GM20000 (cell line): ENCODE results near the gene MYH11.
"Not testable (repeated sequence)": the region's sequence is repeated elsewhere in the genome, so short reads cannot be mapped to it uniquely, and the experiment has no call there.

Source experiments
- DNase-seq: peaks from one replicate; pipeline ENCODE4 v3.0.0; 2012; ENCODE audit warnings: low spot score
- TF ChIP-seq, protein P1 (sequence below): IDR thresholded peaks from 2 replicates; pipeline ENCODE4 v1.5.1; 2012; ENCODE audit warnings: mild to moderate bottlenecking, control low read depth; ENCODE audit errors: extremely low read depth, missing control alignments

MYH11 gene

DNA sequence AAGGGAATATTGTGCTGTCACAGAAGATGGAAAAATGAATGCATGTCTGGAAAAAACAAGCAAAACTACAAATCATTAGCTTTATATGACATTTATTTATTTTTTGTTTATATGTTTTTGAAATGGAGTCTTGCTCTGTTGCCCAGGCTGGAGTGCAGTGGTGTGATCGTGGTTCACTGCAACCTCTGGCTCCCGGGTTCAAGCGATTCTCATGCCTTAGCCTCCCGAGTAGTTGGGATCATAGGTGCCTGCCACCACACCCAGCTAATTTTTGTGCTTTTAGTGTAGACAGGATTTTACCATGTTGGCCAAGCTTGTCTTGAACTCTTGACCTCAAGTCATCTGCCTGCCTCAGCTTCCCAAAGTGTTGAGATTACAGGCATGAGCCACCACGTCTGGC lies 198.3 kb downstream of the MYH11 start:
- no peak for DNase-seq
- TF ChIP-seq, protein P1, sequence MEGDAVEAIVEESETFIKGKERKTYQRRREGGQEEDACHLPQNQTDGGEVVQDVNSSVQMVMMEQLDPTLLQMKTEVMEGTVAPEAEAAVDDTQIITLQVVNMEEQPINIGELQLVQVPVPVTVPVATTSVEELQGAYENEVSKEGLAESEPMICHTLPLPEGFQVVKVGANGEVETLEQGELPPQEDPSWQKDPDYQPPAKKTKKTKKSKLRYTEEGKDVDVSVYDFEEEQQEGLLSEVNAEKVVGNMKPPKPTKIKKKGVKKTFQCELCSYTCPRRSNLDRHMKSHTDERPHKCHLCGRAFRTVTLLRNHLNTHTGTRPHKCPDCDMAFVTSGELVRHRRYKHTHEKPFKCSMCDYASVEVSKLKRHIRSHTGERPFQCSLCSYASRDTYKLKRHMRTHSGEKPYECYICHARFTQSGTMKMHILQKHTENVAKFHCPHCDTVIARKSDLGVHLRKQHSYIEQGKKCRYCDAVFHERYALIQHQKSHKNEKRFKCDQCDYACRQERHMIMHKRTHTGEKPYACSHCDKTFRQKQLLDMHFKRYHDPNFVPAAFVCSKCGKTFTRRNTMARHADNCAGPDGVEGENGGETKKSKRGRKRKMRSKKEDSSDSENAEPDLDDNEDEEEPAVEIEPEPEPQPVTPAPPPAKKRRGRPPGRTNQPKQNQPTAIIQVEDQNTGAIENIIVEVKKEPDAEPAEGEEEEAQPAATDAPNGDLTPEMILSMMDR, result no peak

DNA sequence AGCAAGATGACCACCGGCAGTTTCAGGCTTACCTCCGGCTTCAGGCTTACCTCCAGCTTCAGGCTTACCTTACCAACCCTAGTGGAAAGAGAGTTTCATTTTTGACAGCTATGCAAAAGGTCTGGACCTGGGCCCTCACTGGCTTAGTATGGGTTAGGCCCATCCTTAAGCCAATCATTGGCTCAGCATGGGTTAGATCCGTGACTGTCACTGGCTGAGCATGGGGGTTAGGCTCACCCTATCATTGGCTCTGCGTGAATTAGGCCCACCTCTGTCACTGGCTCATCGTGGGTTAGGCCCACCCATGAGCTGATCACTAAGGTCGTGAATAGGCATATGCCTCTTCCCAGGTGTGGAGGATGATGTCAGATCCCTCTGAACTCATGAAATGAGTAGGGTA lies 198.7 kb downstream of the MYH11 start:
- TF ChIP-seq, protein P1, result no peak
- no peak for DNase-seq

DNA sequence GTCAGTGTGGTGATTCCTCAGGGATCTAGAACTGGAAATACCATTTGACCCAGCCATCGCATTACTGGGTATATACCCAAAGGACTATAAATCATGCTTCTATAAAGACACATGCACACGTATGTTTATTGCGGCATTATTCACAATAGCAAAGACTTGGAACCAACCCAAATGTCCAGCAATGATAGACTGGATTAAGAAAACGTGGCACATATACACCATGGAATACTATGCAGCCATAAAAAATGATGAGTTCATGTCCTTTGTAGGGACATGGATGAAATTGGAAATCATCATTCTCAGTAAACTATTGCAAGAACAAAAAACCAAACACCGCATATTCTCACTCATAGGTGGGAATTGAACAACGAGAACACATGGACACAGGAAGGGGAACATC lies 201.3 kb downstream of the MYH11 start:
- not testable (repeated sequence) for DNase-seq

DNA sequence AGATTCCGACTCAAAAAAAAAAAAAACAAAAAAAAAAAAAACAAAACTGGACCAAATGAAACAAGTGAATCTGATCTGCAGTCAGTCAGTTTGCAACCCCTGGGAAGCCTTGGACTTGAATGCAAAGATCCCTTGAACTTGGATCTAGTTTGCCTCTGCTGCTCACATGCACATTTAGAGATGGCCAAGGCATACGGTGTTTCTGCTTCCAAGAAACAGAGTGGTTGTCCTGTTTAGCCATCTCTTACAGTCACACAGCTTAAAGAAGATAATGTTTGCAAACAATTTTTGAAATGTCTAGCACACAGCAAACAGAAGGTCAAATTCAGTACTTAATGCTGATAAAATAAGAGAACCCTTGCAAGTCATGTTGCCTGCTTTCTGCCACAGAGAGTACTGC lies 202.2 kb downstream of the MYH11 start:
- no peak for DNase-seq
- TF ChIP-seq, protein P1, result no peak

DNA sequence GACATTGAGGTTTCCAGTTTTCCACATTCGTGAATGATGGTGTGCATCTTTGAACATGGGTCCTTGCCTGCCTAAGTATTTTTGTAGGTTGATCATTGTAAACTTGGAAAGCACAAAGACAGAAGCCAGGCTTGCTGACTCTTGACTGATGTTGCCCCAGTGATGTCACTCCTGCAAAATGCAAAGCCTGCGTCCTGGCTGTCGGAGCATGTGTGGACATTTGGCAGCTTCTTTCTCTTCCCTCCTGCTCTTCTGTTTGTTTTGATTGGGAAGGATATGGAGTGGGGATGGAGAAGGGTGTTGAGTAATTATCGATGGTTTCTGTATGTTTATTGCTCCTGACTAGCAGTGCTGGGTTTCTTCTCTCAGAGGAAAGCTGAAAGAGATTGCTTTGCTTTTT lies 203.6 kb downstream of the MYH11 start:
- no peak for DNase-seq
- TF ChIP-seq, protein P1, result no peak
